HG03342 (cell line): Measurements from ENCODE around the gene BAIAP2L2.
"Not testable (repeated sequence)": the region's sequence is repeated elsewhere in the genome, so short reads cannot be mapped to it uniquely, and the experiment has no call there.

Experiments used
- ATAC-seq: cut with Tn5 transposase; IDR thresholded peaks from one replicate; pipeline ENCODE4 v1.9.1; 2021; ENCODE audit warnings: mild to moderate bottlenecking, moderate library complexity; ENCODE audit not compliant: unreplicated experiment

The BAIAP2L2 gene, protein sequence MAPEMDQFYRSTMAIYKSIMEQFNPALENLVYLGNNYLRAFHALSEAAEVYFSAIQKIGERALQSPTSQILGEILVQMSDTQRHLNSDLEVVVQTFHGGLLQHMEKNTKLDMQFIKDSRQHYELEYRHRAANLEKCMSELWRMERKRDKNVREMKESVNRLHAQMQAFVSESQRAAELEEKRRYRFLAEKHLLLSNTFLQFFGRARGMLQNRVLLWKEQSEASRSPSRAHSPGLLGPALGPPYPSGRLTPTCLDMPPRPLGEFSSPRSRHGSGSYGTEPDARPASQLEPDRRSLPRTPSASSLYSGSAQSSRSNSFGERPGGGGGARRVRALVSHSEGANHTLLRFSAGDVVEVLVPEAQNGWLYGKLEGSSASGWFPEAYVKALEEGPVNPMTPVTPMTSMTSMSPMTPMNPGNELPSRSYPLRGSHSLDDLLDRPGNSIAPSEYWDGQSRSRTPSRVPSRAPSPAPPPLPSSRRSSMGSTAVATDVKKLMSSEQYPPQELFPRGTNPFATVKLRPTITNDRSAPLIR

DNA sequence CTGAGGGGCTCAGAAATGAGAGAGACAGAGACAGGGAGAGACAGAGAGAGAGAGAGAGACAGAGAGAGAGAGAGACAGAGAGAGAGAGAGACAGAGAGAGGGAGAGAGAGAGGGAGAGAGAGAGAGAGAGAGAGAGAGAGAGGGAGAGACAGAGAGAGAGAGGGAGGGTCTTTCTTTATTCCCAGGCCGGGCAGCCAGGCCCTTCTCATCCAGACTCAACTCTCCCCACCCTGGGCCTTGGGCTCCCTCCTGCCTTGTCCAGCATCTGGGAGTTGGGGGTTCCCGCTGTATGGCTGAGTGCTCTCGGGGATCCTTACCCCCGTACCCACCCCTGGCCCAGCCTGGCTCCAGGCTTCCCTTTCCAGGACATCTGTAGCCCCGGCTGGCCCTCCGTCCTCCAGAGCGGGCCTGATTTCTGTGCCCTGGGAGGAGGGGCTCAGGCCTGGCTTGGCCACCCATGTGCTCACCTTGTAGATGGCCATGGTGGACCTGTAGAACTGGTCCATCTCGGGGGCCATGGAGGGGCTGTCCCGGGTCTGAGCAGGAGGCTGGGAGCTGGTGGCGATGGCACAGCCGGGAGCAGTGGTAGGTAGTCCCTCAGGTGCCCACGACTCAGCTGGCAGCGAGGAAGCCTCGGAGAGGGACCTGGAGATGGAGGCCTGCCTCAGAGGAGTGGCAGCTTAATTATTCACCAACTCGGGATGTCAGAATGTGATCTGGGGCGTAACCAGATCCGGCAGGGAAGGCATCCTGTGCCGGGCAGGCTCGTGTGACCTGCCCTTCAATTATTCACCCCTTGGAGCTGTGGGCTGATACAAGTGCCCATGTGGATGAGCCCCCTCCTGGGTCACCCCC is at the start of gene BAIAP2L2:
Gene BAIAP2L2, minus strand, starts transcription at position 677 of the 855 bp plus-strand sequence. Its CDS starts 159 bp downstream, at position 518.
- ATAC-seq, result no peak

DNA sequence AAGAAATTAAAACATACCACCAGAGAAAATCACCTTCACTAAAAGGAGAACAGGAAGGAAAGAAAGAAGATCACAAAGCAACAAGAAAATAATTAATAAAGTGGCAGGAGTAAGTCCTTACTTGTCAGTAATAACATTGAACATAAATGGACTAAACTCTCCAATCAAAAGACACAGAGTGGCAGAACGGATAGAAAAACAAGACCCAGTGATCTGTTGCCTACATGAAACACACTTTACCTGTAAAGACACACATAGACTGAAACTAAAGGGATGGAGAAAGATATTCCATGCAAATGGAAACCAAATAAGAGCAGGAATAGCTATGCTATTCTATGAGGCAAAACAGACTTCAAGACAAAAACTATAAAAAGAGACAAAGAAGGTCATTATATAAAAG is 45.2 kb upstream of the BAIAP2L2 start:
- ATAC-seq, result no peak

DNA sequence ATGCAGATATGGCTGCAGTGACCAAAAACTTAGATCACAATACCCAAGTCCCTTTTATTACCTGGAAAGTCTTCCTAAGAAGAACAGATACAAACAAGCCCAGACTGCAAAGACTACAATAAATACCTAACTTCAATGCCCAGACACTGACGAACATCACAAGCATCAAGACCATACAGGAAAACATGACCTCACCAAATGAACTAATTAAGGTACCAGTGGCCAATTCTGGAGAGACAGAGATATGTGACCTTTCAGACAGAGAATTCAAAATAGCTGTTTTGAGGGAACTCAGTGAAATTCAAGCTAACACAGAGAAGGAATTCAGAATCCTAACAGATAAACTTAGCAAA is 44.1 kb upstream of the BAIAP2L2 start:
- not testable (repeated sequence) for ATAC-seq

DNA sequence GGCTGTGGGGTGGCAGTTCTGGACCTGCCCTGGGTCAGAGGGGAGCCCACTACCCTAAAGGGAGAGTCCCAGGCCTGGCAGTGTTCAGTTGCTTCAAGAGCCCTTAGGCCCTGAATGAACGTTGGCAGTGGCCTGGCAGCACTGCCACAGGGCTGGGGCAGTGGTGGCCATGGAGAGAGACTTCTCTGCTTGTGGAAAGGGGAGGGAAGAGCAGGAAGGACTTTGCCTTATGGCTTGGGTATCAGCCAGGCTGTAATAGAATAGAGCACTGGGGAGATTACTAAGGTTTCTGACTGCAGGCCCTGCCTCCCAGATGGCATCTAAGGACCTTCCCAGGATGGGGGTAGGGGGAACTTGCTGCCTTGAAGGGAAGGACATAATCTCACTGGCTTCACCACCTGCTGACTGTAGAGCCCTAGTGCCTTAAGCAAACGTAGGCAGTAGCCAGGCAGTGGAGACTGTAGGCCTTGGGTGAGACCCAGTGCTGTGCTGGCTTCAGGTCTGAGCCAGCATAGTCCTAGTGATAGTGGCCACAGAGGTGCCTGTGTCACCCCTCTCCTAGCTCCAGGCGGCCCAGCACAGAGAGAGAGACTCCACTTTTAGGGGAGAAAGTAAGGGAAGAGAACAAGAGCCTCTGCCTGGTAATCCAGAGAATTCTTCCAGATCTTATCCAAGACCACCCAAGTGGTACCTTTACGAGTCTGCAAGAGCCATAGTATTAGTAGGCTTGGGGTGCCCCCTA is 43.5 kb upstream of the BAIAP2L2 start:
- no peak for ATAC-seq

DNA sequence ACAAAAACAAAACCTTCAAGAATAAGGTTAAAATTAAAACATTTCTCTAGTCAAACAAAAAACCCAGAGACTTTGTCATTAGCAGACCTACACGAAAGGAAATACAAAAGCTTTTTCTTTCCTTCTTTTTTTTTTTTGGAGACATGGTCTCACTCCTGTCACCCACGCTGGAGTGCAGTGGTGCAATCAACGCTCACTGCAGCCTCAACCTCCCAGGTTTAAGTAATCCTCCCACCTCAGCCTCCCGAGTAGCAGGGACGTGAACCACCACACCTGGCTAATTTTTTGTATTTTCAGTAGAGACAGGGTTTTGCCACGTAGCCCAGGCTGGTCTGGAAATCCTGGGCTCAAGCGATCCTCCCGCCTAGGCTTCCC is 40.6 kb upstream of the BAIAP2L2 start:
- no peak for ATAC-seq

DNA sequence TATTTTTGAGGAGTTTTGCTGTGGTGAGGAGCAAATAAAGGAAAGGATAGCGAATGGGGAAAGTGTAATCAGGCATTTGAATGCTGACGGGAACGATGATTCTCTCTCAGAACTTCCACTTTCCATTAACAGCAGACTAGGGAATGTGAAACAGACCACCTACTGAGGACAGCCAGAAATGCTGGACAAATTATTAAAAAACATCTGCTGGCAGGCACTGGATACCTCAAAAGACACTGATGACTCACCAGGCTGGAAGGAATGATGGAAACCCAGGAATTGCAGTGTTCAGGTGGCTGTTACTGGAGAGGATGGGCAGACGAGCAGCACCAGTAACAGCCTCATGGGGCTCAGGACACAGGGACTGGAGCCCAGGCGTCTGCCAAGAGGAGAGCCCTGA is 37.8 kb upstream of the BAIAP2L2 start:
- no peak for ATAC-seq

DNA sequence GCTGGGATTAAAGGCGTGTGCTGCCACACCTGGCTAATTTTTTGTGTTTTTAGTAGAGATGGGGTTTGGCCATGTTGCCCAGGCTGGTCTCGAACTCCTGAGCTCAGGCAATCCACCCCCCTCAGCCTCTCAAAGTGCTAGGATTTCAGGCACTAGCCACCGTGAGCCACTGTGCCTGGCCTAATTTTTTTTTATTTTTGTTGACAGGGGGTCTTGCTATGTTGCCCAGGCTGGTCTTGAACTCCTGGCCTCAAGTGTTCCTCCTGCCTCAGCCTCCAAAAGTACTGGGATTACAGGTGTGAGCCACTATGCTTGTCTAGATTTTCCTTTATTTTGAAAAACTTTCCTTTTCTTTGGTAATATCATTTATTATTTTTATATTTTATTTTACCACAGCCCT is 35.7 kb upstream of the BAIAP2L2 start:
- ATAC-seq, result not testable (repeated sequence)

DNA sequence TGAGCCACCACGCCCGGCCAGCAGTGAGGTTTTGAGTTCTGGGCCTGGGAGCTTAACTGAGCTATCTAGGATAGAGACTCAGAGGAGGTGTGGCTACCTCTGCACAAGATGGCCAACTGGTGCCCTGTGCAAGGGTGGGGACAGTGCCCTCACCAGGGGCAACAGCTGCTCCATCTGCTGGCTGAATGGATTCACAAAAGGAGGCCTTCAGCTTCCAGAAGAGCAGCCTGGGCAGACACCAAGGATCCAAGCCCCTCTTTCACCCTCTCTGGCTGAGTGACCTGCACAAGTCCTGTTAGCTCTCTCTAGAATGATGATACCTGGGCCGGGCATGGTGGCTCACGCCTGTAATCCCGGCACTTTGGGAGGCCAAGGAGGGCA is 33.5 kb upstream of the BAIAP2L2 start:
- ATAC-seq, result no peak

DNA sequence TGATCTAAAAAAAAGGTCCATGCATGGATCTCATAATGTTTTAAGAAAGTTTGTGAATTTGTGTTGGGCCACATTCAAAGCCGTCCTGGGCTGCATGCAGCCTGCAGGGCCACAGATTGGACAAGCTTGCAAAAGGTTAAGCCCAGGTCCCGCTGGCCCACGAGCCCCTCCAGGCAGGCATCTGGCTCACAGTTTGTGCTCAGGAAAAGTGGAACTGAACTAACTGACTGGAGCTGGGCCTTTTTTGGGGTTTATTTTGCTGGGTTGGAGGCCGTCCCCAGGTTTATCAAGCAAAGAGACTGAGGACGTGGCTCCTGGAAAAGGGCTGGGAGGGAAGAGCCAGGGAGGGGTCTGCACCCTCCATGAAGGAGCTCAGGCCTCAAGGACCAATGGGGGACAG is 32.1 kb upstream of the BAIAP2L2 start:
- no peak for ATAC-seq

DNA sequence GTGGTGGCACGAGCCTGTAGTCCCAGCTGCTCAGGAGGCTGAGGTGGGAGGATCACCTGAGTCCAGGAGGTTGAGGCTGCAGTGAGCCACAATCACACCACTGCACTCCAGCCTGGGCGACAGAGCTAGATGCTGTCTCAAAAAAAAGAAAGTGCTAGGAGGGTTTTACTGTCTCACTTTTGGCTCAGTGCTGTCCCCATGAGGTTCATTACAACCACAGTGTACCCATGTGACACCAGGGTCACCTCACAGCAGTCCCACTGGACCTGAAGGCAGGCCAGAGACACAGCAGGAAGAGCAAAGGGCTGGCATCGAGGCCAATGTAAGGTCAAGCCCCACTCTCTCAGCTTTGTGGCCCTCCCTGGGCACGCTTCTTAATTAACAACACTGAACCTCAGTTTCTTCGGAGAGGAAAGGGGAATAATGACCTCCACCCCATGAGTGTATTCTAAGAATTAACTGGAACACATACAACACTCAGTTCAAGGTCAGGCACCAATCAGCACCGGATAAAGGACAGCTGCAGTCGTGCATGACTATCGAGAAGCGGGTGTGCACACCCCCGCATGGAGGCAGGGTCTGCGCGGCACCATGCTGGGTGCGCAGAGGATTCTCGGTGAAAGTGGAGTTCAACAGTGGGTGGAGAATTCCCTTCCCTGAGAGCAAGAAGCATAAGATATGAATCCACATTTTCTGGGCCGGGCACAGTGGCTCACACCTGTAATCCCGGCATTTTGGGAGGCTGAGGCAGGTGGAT is 30.9 kb upstream of the BAIAP2L2 start:
- no peak for ATAC-seq

DNA sequence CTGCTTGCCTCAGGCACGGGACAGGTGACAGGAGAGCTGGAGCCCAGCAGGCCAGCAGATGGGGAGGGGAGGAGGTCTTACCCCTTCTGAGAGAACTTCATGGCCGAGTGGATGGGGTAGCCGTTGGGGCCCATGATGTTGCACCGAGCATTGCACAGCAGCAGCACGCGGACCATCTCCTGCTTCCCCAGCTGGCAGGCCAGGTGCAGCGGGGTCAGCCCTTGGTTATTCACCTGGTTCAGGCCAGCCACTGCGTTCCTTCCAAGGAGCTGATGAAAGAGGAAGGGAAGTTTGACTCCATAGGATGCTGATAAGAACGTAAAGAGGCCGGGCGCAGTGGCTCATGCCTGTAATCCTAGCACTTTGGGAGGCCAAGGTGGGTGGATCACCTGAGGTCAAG is 29.4 kb upstream of the BAIAP2L2 start:
- no peak for ATAC-seq

DNA sequence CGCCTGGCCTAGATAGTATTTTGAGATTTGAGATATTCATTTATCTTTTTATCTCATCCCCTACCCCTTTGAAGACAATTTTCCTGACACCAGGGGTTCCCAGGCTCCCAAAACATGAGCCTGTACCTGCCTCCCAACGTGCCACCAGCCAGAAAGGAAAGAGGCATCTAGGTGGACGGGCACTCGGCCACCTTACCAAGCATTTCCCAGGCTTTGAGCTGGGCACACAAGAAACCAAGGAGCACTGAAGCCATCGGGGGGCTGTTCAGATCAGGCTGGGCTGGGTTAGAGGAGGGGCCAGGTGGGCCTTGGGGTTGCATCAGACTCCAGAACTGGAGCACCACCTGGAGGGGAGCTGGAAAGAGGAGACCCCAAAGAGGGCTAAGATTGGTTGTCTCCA is 28.5 kb upstream of the BAIAP2L2 start:
- ATAC-seq, result no peak

DNA sequence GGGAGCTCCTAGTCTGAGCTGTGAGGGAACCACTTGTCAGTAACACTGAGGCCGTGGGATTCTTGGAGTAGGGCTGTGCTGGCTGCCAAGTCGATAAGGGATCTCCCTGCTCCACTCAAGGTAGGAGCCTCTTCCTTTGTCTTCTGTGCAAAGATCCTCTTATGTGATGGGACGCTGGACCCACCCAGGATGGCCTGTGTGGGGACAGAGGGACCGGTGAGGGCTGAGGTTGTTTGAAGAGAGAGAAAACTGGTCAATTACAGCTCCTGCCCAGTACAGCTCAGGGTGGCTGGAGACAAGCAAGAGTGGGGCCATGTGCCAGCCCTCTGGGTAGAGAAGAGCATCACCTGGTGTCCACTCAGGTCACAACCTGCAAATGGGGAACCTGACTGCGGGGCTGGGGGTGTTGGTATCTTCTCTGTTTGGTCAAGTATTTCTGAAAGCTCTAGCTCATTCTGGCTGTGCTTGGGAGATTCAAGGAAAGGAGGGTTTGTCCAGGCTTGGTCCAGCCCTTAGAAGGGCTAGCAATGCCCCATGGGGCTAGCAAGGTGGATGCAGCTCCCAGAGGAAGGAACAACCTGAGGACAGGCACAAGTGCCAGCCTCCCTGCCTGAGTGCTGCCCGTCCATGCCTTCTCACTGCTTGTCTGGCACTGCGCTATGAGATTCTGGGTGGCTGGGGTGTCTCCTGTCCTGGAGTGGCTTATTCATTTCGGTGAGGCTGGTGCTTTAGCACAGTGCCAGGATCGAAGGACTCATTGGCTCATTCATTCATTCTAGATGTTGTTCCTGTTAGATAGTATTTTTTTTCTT is 27.6 kb upstream of the BAIAP2L2 start:
- ATAC-seq, result no peak

DNA sequence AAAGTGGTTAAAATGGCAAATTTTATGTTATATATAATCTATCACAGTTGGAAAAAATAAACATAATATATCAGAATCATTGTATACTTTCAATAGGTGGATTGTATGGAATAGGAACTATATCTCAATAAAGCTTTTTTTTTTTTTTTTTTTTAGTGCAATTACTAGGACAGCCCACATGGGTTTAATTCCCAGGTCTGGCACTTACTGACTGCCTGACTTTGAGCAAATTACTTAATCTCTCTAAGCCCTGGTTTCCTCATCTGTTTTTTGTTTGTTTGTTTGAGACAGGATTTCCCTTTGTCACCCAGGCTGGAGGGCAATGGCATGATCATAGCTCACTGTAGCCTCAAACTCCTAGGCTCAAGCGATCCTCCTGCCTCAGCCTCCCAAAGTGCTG is 26.1 kb upstream of the BAIAP2L2 start:
- no peak for ATAC-seq

DNA sequence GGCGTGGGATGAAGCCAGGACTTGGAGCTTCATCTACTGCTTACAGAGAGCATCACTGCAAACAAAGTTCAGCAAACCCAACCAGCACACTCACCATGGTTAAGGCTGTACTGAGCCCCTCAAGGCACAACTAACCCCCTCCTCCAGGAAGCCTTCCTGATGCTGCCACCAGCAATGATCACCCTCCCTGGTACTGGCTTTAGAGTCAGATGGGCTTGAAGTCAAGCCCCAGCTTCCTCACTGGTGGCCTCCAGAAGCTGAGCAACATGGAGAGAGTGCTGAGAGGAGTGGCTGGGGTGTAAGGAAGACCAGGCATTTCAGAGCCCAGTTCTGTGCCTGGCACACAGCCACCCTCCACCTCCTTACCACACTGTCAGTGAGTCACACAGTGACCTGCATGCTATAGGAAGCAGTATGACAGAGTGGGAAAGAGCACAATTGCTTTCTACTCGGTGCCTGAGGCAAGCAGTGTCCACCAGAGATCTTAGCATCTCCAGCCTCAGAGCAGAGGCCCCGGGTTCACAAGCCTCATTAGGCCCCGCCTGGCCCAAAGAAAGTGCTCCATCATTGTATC is 24.7 kb upstream of the BAIAP2L2 start:
- no peak for ATAC-seq

DNA sequence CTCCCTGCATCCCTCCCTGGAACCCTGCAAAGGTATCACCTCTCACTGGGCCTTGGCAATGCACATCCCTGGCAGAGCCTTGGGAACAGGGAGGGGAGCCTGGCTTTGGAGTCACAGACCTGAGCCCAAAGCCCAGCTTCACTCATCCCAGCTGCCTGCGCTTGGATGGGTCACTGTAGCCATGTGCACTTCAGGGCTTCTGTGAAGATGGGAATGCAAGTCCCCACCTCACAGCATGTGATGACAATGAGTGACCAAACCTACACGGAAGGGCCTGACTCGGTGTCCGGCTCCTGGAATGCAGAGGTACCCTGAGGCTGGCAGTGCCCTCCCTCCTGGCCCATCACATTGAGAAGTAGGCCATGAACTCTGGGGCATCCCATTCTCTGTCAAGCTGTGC is 22.8 kb upstream of the BAIAP2L2 start:
- no peak for ATAC-seq

DNA sequence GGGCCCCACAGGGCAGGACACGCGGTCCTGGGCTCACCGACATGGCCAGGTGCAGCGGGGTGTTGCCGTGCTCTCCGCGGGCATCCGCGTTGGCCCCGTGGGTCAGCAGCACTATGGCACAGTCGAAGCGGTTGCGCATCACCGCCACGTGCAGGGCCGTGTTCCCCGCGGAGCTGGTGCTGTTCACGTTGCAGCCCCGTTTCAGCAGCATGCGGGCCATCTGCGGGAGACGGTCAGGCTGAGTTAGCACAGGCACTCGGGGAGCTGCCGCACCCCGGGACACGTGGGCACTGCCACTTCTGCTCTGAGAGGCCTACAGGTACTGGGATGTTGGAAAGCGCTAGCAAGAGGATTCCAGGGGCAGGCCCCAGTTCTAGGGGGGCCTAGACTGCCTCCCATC is 22.3 kb upstream of the BAIAP2L2 start:
- ATAC-seq, result no peak

DNA sequence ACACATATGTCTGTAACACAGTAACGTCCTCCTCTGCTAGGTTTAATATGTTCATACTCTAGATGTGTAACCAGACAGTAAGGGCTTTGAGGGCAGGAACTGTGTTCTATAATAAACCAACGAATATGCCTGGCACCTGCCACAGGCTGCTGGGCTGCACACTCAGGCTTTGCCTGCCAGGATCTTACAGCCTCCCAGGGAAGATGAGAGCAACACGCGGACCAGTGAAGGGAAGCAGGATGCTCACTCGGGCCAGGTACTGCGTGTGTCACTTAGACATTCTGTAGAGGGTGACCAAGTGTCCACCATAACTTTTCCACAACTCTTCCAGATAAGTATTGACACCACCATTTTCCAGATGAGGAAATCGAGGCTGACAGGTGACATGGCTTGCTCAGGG is 21.7 kb upstream of the BAIAP2L2 start:
- ATAC-seq, result no peak

DNA sequence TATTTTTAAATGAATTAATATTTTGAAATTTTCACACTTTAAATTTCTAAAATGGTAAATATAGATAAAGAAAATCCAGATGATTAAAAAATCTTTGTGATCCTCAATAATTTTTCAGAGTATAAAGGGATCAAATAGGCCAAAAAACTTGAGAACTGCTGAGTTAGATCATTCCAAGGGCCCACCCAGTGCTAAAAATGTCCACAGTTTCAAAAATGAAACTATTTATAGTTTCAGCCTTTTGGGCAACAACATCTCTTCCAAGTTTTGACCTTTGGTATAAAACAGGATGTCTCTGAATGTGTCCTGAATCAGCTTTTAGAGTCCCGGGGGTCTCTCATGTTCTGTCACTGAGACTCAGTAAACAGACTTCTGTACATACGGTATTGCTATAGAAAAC is 20.9 kb upstream of the BAIAP2L2 start:
- no peak for ATAC-seq
